Progenitor cell of endocrine pancreas (in vitro differentiated cells): Measurements from ENCODE around the gene CDH12. TPM values are rescaled to one million over a fixed set of nuclear protein-coding genes. Genes with fewer than 3 reads are reported as not detected.
"Not testable (repeated sequence)": the region's sequence is repeated elsewhere in the genome, so short reads cannot be mapped to it uniquely, and the experiment has no call there.

Experiments used
- DNase-seq: peaks from one replicate; pipeline ENCODE4 v3.0.0; 2021; ENCODE audit warnings: low spot score; ENCODE audit not compliant: unreplicated experiment
- H3K27ac Mint-ChIP-seq: 2 replicates; pipeline ENCODE4 v1.8.0; 2021; ENCODE audit warnings: mild to moderate bottlenecking, moderate library complexity, mixed read lengths
- H3K27me3 Mint-ChIP-seq: 2 replicates; pipeline ENCODE4 v1.8.0; 2021; ENCODE audit warnings: mixed read lengths
- H3K36me3 Mint-ChIP-seq: 2 replicates; pipeline ENCODE4 v1.8.0; 2022; ENCODE audit warnings: mixed read lengths; ENCODE audit not compliant: insufficient read depth
- H3K4me1 Mint-ChIP-seq: 2 replicates; pipeline ENCODE4 v1.8.0; 2021; ENCODE audit warnings: low read depth, mixed read lengths
- H3K4me3 Mint-ChIP-seq: 2 replicates; pipeline ENCODE4 v1.8.0; 2021; ENCODE audit warnings: low read depth, mild to moderate bottlenecking, moderate library complexity, mixed read lengths
- H3K9me3 Mint-ChIP-seq: 2 replicates; pipeline ENCODE4 v1.8.0; 2021; ENCODE audit warnings: low read depth, mixed read lengths
- total RNA-seq: library from RNA; stranded (reverse); gene quantifications from 2 replicates; pipeline ENCODE4 v1.2.1, GENCODE V29; 2021
- TF ChIP-seq, protein P1 (sequence below): fragments of 200-600 bp; sonication (generic); IDR thresholded peaks from one replicate; pipeline ENCODE4 v1.5.0; 2021; ENCODE audit warnings: antibody characterized with exemption, mild to moderate bottlenecking; ENCODE audit not compliant: unreplicated experiment

CDH12 gene
- total RNA-seq, 1 donor from 2014 or later: 2.8 TPM

DNA sequence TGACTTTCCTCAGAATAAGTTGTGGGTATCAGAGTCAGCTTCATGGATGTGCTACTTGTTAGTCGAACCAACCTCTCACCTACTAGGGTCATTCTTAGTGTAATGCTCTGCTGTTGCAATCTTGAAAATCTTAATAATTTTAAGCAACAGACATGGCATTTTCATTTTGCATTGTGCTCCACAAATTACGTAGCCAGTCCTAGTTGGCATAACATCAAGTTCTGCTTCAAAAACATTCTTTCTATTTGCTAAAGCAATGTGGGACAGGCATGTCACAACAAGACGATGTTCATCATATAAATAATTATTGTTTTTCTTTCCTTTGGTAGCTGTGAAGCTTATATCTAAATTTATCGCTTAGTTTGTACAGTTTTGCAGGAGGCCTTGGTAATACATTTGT is 39.3 kb upstream of the CDH12 start:
- Mint-ChIP-seq H3K4me1 (no peaks in the 10 kb centered on the region), H3K27me3 (no peaks in the 10 kb centered on the region), H3K36me3 (no peaks in the 10 kb centered on the region), H3K27ac (no peak overlapping the region), H3K9me3 (no peaks in the 10 kb centered on the region), H3K4me3 (no peak overlapping the region)
- DNase-seq: no peak
- TF ChIP-seq, protein P1, sequence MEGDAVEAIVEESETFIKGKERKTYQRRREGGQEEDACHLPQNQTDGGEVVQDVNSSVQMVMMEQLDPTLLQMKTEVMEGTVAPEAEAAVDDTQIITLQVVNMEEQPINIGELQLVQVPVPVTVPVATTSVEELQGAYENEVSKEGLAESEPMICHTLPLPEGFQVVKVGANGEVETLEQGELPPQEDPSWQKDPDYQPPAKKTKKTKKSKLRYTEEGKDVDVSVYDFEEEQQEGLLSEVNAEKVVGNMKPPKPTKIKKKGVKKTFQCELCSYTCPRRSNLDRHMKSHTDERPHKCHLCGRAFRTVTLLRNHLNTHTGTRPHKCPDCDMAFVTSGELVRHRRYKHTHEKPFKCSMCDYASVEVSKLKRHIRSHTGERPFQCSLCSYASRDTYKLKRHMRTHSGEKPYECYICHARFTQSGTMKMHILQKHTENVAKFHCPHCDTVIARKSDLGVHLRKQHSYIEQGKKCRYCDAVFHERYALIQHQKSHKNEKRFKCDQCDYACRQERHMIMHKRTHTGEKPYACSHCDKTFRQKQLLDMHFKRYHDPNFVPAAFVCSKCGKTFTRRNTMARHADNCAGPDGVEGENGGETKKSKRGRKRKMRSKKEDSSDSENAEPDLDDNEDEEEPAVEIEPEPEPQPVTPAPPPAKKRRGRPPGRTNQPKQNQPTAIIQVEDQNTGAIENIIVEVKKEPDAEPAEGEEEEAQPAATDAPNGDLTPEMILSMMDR: no peak

DNA sequence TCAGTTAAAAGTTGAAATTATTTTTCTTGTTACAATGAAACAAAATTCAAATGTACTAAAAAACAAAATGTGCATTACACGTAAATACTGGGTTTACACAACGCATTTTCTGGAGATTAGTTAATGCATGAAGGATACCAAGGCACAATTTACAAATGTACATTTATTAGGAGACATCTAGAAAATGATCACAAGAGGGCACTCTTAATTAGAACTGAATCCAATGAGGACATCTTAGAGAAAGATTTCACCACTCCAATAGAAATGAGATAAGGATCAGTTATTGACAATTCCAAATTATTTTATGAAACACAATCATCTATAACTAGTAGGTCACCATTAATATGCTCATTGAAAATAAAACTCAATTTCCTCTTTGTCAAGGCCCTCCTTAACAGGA is 36.6 kb upstream of the CDH12 start:
- H3K9me3 Mint-ChIP-seq: no peaks in the 10 kb centered on the region
- no peak overlapping the region for H3K4me3 Mint-ChIP-seq
- no peak overlapping the region for H3K27ac Mint-ChIP-seq
- H3K4me1 Mint-ChIP-seq: no peaks in the 10 kb centered on the region
- no peak for DNase-seq
- H3K27me3 Mint-ChIP-seq: no peaks in the 10 kb centered on the region
- TF ChIP-seq, protein P1: peak; percentile 14
- no peaks in the 10 kb centered on the region for H3K36me3 Mint-ChIP-seq

DNA sequence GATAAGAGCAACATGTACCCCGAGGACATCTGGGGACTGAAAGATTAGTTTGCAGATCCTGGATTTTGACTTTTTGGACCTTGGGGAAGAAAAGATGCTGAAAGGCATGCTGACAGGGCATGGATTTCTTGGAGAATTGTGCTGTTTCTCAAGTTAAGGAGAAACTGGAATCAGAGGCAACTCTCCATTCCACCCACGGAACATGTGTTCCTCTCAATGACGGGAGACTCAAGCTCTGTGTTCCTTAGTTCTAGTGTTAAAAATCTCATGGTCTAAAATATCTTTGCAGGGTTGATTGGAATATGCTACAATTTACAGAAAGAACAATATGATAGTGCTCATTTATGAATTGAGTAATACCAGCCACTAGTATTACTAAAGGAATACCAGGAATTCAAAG is 34.4 kb upstream of the CDH12 start:
- no peaks in the 10 kb centered on the region for H3K27me3 Mint-ChIP-seq
- no peak overlapping the region for H3K27ac Mint-ChIP-seq
- no peaks in the 10 kb centered on the region for H3K36me3 Mint-ChIP-seq
- H3K4me1 Mint-ChIP-seq: no peaks in the 10 kb centered on the region
- no peaks in the 10 kb centered on the region for H3K9me3 Mint-ChIP-seq
- no peak overlapping the region for H3K4me3 Mint-ChIP-seq
- DNase-seq: no peak
- TF ChIP-seq, protein P1: no peak

DNA sequence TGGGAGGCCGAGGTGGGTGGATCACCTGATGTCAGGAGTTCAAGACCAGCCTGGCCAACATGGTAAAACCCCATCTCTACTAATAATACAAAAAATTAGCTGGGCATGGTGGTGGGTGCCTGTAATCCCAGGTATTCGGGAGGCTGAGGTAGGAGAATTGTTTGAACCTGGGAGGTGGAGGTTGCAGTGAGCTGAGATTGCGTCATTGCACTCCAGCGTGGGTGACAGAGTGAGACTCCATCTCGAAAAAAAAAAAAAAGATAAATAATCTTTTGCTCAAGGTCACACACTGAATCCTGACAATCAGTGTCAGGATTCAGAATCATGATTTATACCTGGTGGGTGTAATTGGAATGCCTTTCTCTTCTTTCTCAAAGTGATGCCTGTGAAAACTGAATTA is 5.8 kb upstream of the CDH12 start:
- not testable (repeated sequence) for DNase-seq, H3K9me3 Mint-ChIP-seq, H3K27ac Mint-ChIP-seq, H3K36me3 Mint-ChIP-seq, H3K4me1 Mint-ChIP-seq, H3K4me3 Mint-ChIP-seq
- peaks cover 30% of the 10 kb centered on the region for H3K27me3 Mint-ChIP-seq

DNA sequence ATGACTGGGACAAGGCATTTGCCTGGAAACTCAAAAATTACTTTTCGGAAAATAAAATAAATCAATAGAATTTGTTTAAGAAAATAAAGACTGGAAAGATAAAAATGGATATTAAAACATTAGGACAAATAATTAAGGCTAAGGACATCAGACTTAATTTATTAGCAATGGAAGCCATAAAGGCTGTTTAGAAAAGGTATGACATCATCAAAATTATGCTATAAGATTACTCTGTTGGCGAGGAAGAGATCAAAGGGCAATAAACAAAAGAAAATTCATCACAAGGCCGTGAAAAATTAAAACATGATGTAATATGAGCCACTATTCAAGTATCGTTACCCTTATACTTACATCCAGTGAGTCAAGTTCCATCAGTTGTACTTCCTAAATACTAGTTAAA is 2.7 kb upstream of the CDH12 start:
- Mint-ChIP-seq H3K27ac (no peak overlapping the region), H3K9me3 (no peaks in the 10 kb centered on the region), H3K36me3 (no peaks in the 10 kb centered on the region), H3K27me3 (peaks cover 50% of the 10 kb centered on the region), H3K4me1 (peaks cover 2% of the 10 kb centered on the region), H3K4me3 (no peak overlapping the region)
- no peak for DNase-seq
- TF ChIP-seq, protein P1: no peak

DNA sequence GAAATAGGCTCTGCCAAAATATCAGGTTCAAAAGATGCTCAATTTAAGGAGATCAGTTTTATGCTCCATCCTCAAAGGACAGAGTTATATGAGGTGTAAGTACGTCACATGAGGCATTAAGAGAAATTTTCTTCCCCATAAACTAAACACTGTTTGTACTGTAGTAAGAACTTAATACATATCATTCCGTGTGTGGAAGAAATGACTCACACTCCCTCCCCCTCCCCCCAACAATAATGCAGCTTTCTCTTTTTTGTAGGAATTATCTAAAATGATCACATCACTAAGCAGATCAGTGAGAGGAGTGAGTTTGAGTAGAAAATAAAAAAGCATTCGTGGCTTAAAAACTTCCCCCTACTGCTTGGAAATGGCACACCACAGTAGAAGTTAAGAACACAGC is 2.2 kb downstream of the CDH12 start:
- H3K4me3 Mint-ChIP-seq: no peak overlapping the region
- H3K4me1 Mint-ChIP-seq: peaks cover 2% of the 10 kb centered on the region
- no peak for DNase-seq
- H3K36me3 Mint-ChIP-seq: no peaks in the 10 kb centered on the region
- TF ChIP-seq, protein P1: no peak
- no peaks in the 10 kb centered on the region for H3K9me3 Mint-ChIP-seq
- H3K27me3 Mint-ChIP-seq: peaks cover 60% of the 10 kb centered on the region
- no peak overlapping the region for H3K27ac Mint-ChIP-seq
